GM21360 (cell line): ENCODE results near the gene IER2.
"Not testable (repeated sequence)": the region's sequence is repeated elsewhere in the genome, so short reads cannot be mapped to it uniquely, and the experiment has no call there.

Source experiments
- ATAC-seq: cut with Tn5 transposase; IDR thresholded peaks from one replicate; pipeline ENCODE4 v1.9.1; 2021; ENCODE audit warnings: mild to moderate bottlenecking, moderate library complexity; ENCODE audit not compliant: unreplicated experiment

The IER2 gene

GRCh38 chr19:13190781-13191540 lies 40.8 kb downstream of the IER2 start:
- no peak for ATAC-seq

- ATAC-seq, result no peak
These were observed 45.5 kb downstream of the IER2 start for GRCh38 chr19:13195678-13196077.

- no peak for ATAC-seq
These were observed 48.4 kb downstream of the IER2 start for GRCh38 chr19:13198634-13199033.

- ATAC-seq, result not testable (repeated sequence)
These were observed 51.9 kb downstream of the IER2 start for GRCh38 chr19:13202112-13202511.
